Kidney (tissue), 14 donors: ENCODE measurements around the gene NFKBIA. TPM values are rescaled to one million over a fixed set of nuclear protein-coding genes. Genes with fewer than 3 reads are reported as not detected.
A peak's percentile ranks its signal among the peaks of the same experiment; 100 is the strongest.
"Not testable (repeated sequence)": the region's sequence is repeated elsewhere in the genome, so short reads cannot be mapped to it uniquely, and the experiment has no call there.

Experiments used
- DNase-seq, 5 donors: peaks; one replicate each; pipeline ENCODE4 v3.0.0-alpha.2; 2013 to 2020
- FAIRE-seq: peaks from 2 replicates; lab custom pipeline; 2012; peaks lifted over from hg19 to GRCh38; lab: Jason Lieb, UNC
- H3K27ac ChIP-seq, 2 donors: one replicate each; pipeline ENCODE4 v1.7.0; 2013; ENCODE audit warnings: low read depth in 2 of 2, low read length in 2 of 2, inconsistent platforms in 1 of 2
- H3K27me3 ChIP-seq: one replicate; pipeline ENCODE4 v1.7.1; 2013; ENCODE audit warnings: low read length, inconsistent platforms; ENCODE audit not compliant: control insufficient read depth, insufficient read depth
- H3K36me3 ChIP-seq, 3 donors: one replicate each; pipeline versions ENCODE4 v1.7.0 to v1.7.1; 2013; ENCODE audit warnings: low read length in 3 of 3, control low read depth in 1 of 3, inconsistent platforms in 1 of 3; ENCODE audit not compliant: insufficient read depth in 3 of 3, control insufficient read depth in 2 of 3
- H3K4me1 ChIP-seq, 3 donors: one replicate each; pipeline versions ENCODE4 v1.7.0 to v1.7.1; 2013; ENCODE audit warnings: low read length in 3 of 3, inconsistent platforms in 1 of 3, low read depth in 1 of 3; ENCODE audit not compliant: control insufficient read depth in 2 of 3, insufficient read depth in 2 of 3
- H3K4me3 ChIP-seq, 3 donors: one replicate each; pipeline versions ENCODE4 v1.7.0 to v1.8.1; 2013; ENCODE audit warnings: low read length in 3 of 3, control low read depth in 1 of 3, inconsistent platforms in 1 of 3
- H3K9ac ChIP-seq, 3 donors: one replicate each; pipeline versions ENCODE4 v1.7.0 to v1.7.1; 2013; ENCODE audit warnings: low read length in 3 of 3, control low read depth in 1 of 3, inconsistent platforms in 1 of 3
- H3K9me3 ChIP-seq, 3 donors: one replicate each; pipeline versions ENCODE4 v1.7.0 to v1.7.1; 2013; ENCODE audit warnings: low read length in 3 of 3, control low read depth in 1 of 3, inconsistent platforms in 1 of 3; ENCODE audit not compliant: control insufficient read depth in 2 of 3, insufficient read depth in 1 of 3
- intact Hi-C: fragments of 100-400 bp; cut with DNase I; formaldehyde crosslinking; loops from one replicate; pipeline ENCODE4 v1.11.1; 2022
- polyA plus RNA-seq: library from polyadenylated mRNA; stranded (reverse); fragments of 350-450 nt; fragmentation: Illumina TruSeq; extraction: RNeasy Lipid Tissue Mini Kit (QIAGEN cat#74804); gene quantifications from one replicate; pipeline ENCODE4 v1.2.3, GENCODE V29; 2014; ENCODE audit warnings: low read depth, low replicate concordance; ENCODE audit not compliant: insufficient read depth
- total RNA-seq: library from RNA; stranded (reverse); fragmentation: NEBNext Ultra II Directional; extraction: Animal tissue kit (Norgen Biotek cat#: 25700); gene quantifications from one replicate; pipeline ENCODE4 v1.2.1, GENCODE V29; 2021
- TF ChIP-seq, protein P1 (sequence below): IDR thresholded peaks from 3 replicates; pipeline ENCODE4 v1.5.1; 2012; ENCODE audit warnings: mild to moderate bottlenecking, moderate library complexity, borderline replicate concordance; ENCODE audit not compliant: insufficient read depth; ENCODE audit errors: extremely low read depth
- donor health status: control.
- donor health status: control.
- donor health status: control.
- donor health status: control.
- donor health status: control.
- donor health status: DM: yes; HTN: yes; CAD: no.
- donor health status: Normal renal cell carcinoma (clear cell type).

NFKBIA gene
- total and polyA plus RNA-seq, 2 donors from 2014 or later = 131 to 171 TPM

DNA sequence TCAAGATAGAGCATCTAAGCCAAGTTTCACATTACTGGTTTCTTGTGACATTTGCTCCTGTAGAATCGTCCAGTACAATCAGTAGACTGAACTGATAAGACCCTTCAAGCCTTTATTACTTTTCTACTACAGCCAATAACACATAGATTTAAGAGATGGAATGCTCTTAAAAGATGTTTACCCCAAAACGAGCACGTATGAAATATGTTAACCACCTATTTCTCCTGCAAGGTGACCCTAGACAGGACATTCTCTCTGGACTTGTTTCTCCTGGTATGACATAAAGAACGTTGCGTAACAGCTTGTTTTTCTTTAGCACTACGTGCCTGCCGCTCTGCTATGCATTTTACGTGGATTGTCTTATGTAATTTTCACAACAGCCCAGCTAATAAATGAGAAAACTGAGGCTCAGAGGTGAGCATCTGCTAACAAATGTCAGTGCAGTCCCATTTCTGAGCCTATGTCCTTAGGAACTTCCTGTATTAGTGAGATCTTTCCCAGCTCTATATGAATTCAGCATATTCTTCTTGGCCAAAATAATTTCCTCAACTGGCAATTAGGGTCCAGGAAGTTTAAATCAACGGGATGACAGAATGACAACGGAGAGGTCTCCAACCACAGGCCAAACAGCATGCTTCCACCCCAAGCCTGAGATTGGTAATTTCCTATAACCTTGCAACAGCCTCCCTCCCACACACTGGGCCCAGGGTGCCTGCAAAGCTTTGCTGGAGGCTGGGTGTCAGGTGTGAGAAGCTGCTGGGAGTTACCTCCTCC, 3.7 kb downstream of the NFKBIA start:
- H3K9me3 ChIP-seq = no peaks in the 10 kb centered on the region
- peaks cover 9 to 37% (median 28%) of the 10 kb centered on the region in 3 donors for H3K36me3 ChIP-seq
- H3K27ac ChIP-seq = peak overlapping the region; percentile 97
- TF ChIP-seq, protein P1, sequence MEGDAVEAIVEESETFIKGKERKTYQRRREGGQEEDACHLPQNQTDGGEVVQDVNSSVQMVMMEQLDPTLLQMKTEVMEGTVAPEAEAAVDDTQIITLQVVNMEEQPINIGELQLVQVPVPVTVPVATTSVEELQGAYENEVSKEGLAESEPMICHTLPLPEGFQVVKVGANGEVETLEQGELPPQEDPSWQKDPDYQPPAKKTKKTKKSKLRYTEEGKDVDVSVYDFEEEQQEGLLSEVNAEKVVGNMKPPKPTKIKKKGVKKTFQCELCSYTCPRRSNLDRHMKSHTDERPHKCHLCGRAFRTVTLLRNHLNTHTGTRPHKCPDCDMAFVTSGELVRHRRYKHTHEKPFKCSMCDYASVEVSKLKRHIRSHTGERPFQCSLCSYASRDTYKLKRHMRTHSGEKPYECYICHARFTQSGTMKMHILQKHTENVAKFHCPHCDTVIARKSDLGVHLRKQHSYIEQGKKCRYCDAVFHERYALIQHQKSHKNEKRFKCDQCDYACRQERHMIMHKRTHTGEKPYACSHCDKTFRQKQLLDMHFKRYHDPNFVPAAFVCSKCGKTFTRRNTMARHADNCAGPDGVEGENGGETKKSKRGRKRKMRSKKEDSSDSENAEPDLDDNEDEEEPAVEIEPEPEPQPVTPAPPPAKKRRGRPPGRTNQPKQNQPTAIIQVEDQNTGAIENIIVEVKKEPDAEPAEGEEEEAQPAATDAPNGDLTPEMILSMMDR = no peak
- DNase-seq = peak in 2 of 5 donors; percentile 58 to 64
- no peaks in the 10 kb centered on the region for H3K27me3 ChIP-seq
- intact Hi-C loops = no loop called here
- peak overlapping the region in 2 of 3 donors; percentile 97 to 98 for H3K4me3 ChIP-seq
- H3K9ac ChIP-seq = peak overlapping the region in 2 of 3 donors; percentile 95 to 98
- FAIRE-seq = no peak
- peaks cover 7 to 34% (median 31%) of the 10 kb centered on the region in 3 donors for H3K4me1 ChIP-seq

DNA sequence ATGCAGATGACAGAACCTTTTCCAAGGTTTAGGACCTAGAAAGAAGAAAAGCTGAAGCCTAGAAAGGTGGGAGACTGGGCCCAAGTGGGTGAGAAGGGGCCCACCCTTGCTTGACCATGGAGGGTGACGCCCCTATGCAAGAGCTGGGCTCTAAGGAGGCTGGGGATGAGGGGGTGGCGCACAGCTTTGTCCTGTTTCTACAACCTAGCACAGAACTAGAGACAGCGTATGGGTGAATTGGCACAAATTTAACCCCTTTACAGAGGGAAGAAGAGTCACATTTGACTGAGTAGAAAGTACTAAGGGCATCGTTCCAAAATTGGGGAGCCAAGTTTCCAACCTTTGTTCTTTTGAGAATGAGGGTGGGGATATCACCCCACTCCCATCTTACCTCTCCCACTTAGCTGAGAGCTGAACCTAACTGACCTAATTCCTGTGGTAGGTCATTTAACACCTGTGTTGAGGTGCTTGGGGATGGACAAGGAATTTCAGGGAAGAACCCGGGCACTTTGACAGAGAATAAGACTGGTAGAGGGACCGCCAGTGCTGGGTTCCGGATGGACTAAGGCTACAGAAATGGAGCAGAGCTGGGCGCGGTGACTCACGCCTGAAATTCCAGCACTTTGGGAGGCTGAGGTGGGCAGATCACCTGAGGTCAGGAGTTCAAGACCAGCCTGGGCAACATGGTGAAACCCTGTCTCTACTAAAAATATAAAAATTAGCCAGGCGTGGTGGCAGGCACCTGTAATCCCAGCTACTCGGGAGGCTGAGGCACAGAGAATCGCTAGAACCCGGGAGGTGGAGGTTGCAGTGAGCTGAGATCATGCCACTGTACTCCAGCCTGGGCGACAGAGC, 5.2 kb downstream of the NFKBIA start:
- Histone ChIP-seq H3K4me1 (peaks cover 3 to 28% (median 25%) of the 10 kb centered on the region in 3 donors), H3K27me3 (no peaks in the 10 kb centered on the region), H3K27ac (peak overlapping the region in 1 of 2 donors; percentile 77), H3K9me3 (no peaks in the 10 kb centered on the region), H3K4me3 (no peak overlapping the region), H3K36me3 (peaks cover 9 to 37% (median 28%) of the 10 kb centered on the region in 3 donors), H3K9ac (no peak overlapping the region)
- no peak for FAIRE-seq
- intact Hi-C loops = no loop called here
- TF ChIP-seq, protein P1 = no peak
- no peak for DNase-seq

DNA sequence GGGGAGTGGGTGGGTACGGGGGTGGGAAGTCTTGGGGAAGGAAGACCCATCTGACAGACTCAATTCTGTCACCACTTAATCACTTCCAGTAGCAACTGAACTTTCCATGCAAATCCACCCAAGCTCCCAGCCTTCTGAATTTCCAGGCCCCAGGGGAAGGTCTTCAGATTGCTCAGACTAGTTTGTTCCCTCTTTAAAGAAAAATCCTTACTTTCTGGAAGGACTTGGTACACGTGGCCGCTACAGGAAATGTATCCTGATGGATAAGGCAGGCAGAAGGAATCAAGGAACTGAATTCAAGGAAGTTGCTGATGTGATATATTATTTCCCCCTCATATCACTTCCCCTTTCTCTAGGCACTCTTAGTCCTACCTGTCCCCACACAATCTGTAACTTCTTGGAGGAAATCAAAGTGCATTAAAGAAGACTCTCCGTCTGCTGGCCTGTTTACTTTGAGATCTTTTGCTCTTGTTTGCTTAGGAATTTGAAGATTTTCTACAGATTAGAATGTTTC, 6.4 kb downstream of the NFKBIA start:
- DNase-seq = no peak
- TF ChIP-seq, protein P1 = no peak
- H3K4me1 ChIP-seq = peaks cover 3 to 26% (median 25%) of the 10 kb centered on the region in 3 donors

DNA sequence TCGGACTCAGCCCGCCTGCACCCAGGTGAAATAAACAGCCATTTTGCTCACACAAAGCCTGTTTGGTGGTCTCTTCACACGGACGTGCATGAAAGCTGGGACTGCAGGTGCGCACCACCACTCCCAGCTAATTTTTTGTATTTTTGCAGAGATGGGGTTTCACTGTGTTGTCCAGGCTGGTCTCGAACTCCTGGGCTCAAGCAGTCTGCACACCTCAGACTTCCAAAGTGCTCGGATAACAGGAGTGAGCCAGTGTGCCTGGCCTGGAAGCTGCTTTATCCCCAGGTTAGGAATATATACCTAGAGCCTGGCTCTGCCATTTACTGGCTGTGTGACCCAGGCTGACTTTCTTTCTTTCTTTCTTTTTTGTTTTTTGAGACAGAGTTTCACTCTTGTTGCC, 7.9 kb downstream of the NFKBIA start:
- H3K27me3 ChIP-seq, intact Hi-C loops, DNase-seq, H3K9me3 ChIP-seq, H3K27ac ChIP-seq, H3K9ac ChIP-seq, H3K4me3 ChIP-seq, FAIRE-seq: not testable (repeated sequence)
- Histone ChIP-seq H3K4me1 (peaks cover 3 to 18% (median 17%) of the 10 kb centered on the region in 3 donors), H3K36me3 (peaks cover 6 to 18% (median 11%) of the 10 kb centered on the region in 3 donors)

More for the DNA sequence above, 6.4 kb downstream of the NFKBIA start:
- Histone ChIP-seq H3K36me3 (peaks cover 9 to 32% (median 24%) of the 10 kb centered on the region in 3 donors), H3K27me3 (no peaks in the 10 kb centered on the region), H3K9me3 (no peaks in the 10 kb centered on the region), H3K4me3 (no peak overlapping the region), H3K27ac (peak overlapping the region; percentile 71 to 73), H3K9ac (no peak overlapping the region)
- intact Hi-C loops = no loop called here
- FAIRE-seq = no peak
